HEK293 (cell line): Measurements from ENCODE around the gene TTC12.

ENCODE experiments used
- CTCF ChIA-PET: fragments of 350-600 bp; formaldehyde crosslinking; extraction: SDS; loops from one replicate; lab custom pipeline; 2021; ENCODE audit warnings: antibody characterized with exemption; lab: Yijun Ruan, JAX
- POLR2A ChIA-PET: fragments of 300-600 bp; formaldehyde crosslinking; extraction: SDS; loops from one replicate; lab custom pipeline; 2020; ENCODE audit warnings: antibody characterized with exemption, inconsistent platforms; lab: Yijun Ruan, JAX
- H3K27ac ChIP-seq: fragments of 200-500 bp; sonication (Bioruptor generic); 2 replicates; pipeline ENCODE4 v1.5.1; 2014; ENCODE audit warnings: low read depth, low read length, control low read depth, inconsistent platforms; ENCODE audit errors: extremely low read depth
- H3K36me3 ChIP-seq, 2 experiments: fragments of 200-500 bp in 1 of 2; sonication (Bioruptor generic) in 1 of 2; 1 replicate in 1 of 2; 2 replicates in 1 of 2; pipeline ENCODE4 v1.5.1; 2014 to 2017; ENCODE audit warnings: inconsistent platforms in 2 of 2, low read length in 2 of 2; ENCODE audit not compliant: control insufficient read depth in 2 of 2, insufficient read depth in 1 of 2
- H3K4me1 ChIP-seq: fragments of 200-500 bp; sonication (Bioruptor generic); 2 replicates; pipeline ENCODE4 v1.5.1; 2014; ENCODE audit warnings: mild to moderate bottlenecking, low read length, inconsistent platforms; ENCODE audit not compliant: control insufficient read depth, insufficient read depth
- H3K4me3 ChIP-seq: 2 replicates; pipeline ENCODE4 v1.5.1; 2011; ENCODE audit warnings: low read depth, mild to moderate bottlenecking, control low read depth, low read length, moderate library complexity
- H3K9me3 ChIP-seq: fragments of 200-500 bp; sonication (Bioruptor generic); 2 replicates; pipeline ENCODE4 v1.5.1; 2014; ENCODE audit warnings: low read depth, low read length, inconsistent platforms; ENCODE audit not compliant: control insufficient read depth, insufficient read depth
- GLI4 ChIP-seq: fragments of 450-650 bp; formaldehyde crosslinking; IDR thresholded peaks from 2 replicates; pipeline ENCODE4 v1.5.1; 2016; ENCODE audit warnings: missing biosample characterization, missing genetic modification characterization
- INSM2 ChIP-seq: fragments of 450-650 bp; formaldehyde crosslinking; IDR thresholded peaks from 2 replicates; pipeline ENCODE4 v1.5.1; 2016; ENCODE audit warnings: missing biosample characterization, missing genetic modification characterization
- KLF7 ChIP-seq: fragments of 450-650 bp; formaldehyde crosslinking; IDR thresholded peaks from 2 replicates; pipeline ENCODE4 v1.5.1; 2016; ENCODE audit warnings: missing biosample characterization, missing genetic modification characterization, borderline replicate concordance
- YY2 ChIP-seq: fragments of 450-650 bp; formaldehyde crosslinking; IDR thresholded peaks from 2 replicates; pipeline ENCODE4 v1.5.1; 2016; ENCODE audit warnings: missing biosample characterization, missing genetic modification characterization
- ZBTB17 ChIP-seq: fragments of 450-650 bp; formaldehyde crosslinking; IDR thresholded peaks from 2 replicates; pipeline ENCODE4 v1.5.1; 2016; ENCODE audit warnings: missing biosample characterization, missing genetic modification characterization
- ZFP3 ChIP-seq: fragments of 450-650 bp; formaldehyde crosslinking; IDR thresholded peaks from 2 replicates; pipeline ENCODE4 v1.5.1; 2016; ENCODE audit warnings: low read depth, missing biosample characterization, missing genetic modification characterization
- ZFP37 ChIP-seq: fragments of 450-650 bp; formaldehyde crosslinking; IDR thresholded peaks from 2 replicates; pipeline ENCODE4 v1.5.1; 2016; ENCODE audit warnings: missing biosample characterization, missing genetic modification characterization
- ZFP69B ChIP-seq: fragments of 450-650 bp; formaldehyde crosslinking; IDR thresholded peaks from 2 replicates; pipeline ENCODE4 v1.5.1; 2016; ENCODE audit warnings: missing biosample characterization, missing genetic modification characterization
- ZNF133 ChIP-seq: fragments of 450-650 bp; formaldehyde crosslinking; IDR thresholded peaks from 2 replicates; pipeline ENCODE4 v1.5.1; 2016; ENCODE audit warnings: missing biosample characterization, missing genetic modification characterization
- ZNF175 ChIP-seq: fragments of 450-650 bp; formaldehyde crosslinking; IDR thresholded peaks from 2 replicates; pipeline ENCODE4 v1.5.1; 2016; ENCODE audit warnings: missing biosample characterization, missing genetic modification characterization
- ZNF202 ChIP-seq: fragments of 450-650 bp; formaldehyde crosslinking; IDR thresholded peaks from 2 replicates; pipeline ENCODE4 v1.5.1; 2016; ENCODE audit warnings: missing biosample characterization, missing genetic modification characterization, borderline replicate concordance
- ZNF214 ChIP-seq: fragments of 450-650 bp; formaldehyde crosslinking; IDR thresholded peaks from 2 replicates; pipeline ENCODE4 v1.5.1; 2017; ENCODE audit warnings: missing biosample characterization, mild to moderate bottlenecking, missing genetic modification characterization, borderline replicate concordance
- ZNF239 ChIP-seq: fragments of 450-650 bp; formaldehyde crosslinking; IDR thresholded peaks from 2 replicates; pipeline ENCODE4 v1.5.1; 2016; ENCODE audit warnings: missing biosample characterization, missing genetic modification characterization
- ZNF266 ChIP-seq: fragments of 450-650 bp; formaldehyde crosslinking; IDR thresholded peaks from 2 replicates; pipeline ENCODE4 v1.5.1; 2016; ENCODE audit warnings: missing biosample characterization, missing genetic modification characterization, low read depth
- ZNF366 ChIP-seq: fragments of 450-650 bp; formaldehyde crosslinking; conservative IDR thresholded peaks from 2 replicates; pipeline ENCODE4 v1.5.1; 2016; ENCODE audit warnings: missing biosample characterization, missing genetic modification characterization
- ZNF398 ChIP-seq: fragments of 450-650 bp; formaldehyde crosslinking; IDR thresholded peaks from 2 replicates; pipeline ENCODE4 v1.5.1; 2017; ENCODE audit warnings: missing biosample characterization, missing genetic modification characterization
- ZNF548 ChIP-seq: fragments of 450-650 bp; formaldehyde crosslinking; IDR thresholded peaks from 2 replicates; pipeline ENCODE4 v1.5.1; 2016; ENCODE audit warnings: missing biosample characterization, missing genetic modification characterization
- ZNF624 ChIP-seq: fragments of 450-650 bp; formaldehyde crosslinking; IDR thresholded peaks from 2 replicates; pipeline ENCODE4 v1.5.1; 2017; ENCODE audit warnings: missing biosample characterization, missing genetic modification characterization

TTC12 gene

GRCh38 chr11:113369411-113369810 is 55.0 kb downstream of the TTC12 start:
- ChIA-PET POLR2A (no interaction called here), CTCF (no interaction called here)
- Histone ChIP-seq H3K27ac (no peak overlapping the region), H3K36me3 (peaks cover 0 to 29% of the 10 kb centered on the region in 2 experiments; a peak in 1 of 3 replicates), H3K4me1 (no peaks in the 10 kb centered on the region), H3K9me3 (no peaks in the 10 kb centered on the region), H3K4me3 (no peak overlapping the region)
- TF ChIP-seq ZNF214 (tag by site-specific recombination), result no peak
- TF ChIP-seq ZNF266 (tag by site-specific recombination), result no peak
- no peak for TF ChIP-seq YY2
- no peak for TF ChIP-seq ZNF239

GRCh38 chr11:113370634-113371033 is 56.3 kb downstream of the TTC12 start:
- Histone ChIP-seq H3K27ac (no peak overlapping the region), H3K4me1 (no peaks in the 10 kb centered on the region), H3K9me3 (no peaks in the 10 kb centered on the region), H3K36me3 (peaks cover 0 to 17% of the 10 kb centered on the region in 2 experiments; a peak in 1 of 3 replicates), H3K4me3 (no peak overlapping the region)
- CTCF ChIA-PET, result interaction anchor here (0.8 kb wide), 1 partner anchor 25 kb away, joined by 5 read pairs; no protein-coding TSS in a partner anchor
- no peak for TF ChIP-seq ZNF624
- TF ChIP-seq ZNF133, result no peak
- no peak for TF ChIP-seq ZFP3 (tag by site-specific recombination)
- TF ChIP-seq INSM2 (tag by site-specific recombination), result no peak
- no peak for TF ChIP-seq ZNF398 (tag by site-specific recombination)
- no peak for TF ChIP-seq KLF7 (tag by site-specific recombination)
- TF ChIP-seq ZFP69B, result no peak
- no peak for TF ChIP-seq ZNF214 (tag by site-specific recombination)
- TF ChIP-seq ZNF366, result no peak
- no peak for TF ChIP-seq ZNF202 (tag by site-specific recombination)
- TF ChIP-seq ZNF175 (tag by site-specific recombination), result no peak
- TF ChIP-seq ZBTB17, result no peak
- POLR2A ChIA-PET, result no interaction called here

- Histone ChIP-seq H3K4me3 (no peak overlapping the region), H3K4me1 (no peaks in the 10 kb centered on the region), H3K9me3 (no peaks in the 10 kb centered on the region), H3K27ac (no peak overlapping the region), H3K36me3 (peaks cover 0 to 8% of the 10 kb centered on the region in 2 experiments; a peak in 1 of 3 replicates)
- TF ChIP-seq ZFP37 (no peak), ZBTB17 (no peak), GLI4 (tag by site-specific recombination) (no peak), ZNF548 (no peak)
- CTCF ChIA-PET, result interaction anchor here (0.6 to 0.7 kb wide), 2 partner anchors 60 to 158 kb away, joined by 3 to 6 read pairs; no protein-coding TSS in a partner anchor
- POLR2A ChIA-PET, result no interaction called here
Observed at GRCh38 chr11:113372309-113372708, 57.9 kb downstream of the TTC12 start.
